ENCODE measurements around the gene SLC16A2.

GRCh38 chrX:74461384-74461783 lies 40.1 kb downstream of the SLC16A2 start:
- no peak for TF ChIP-seq LEF1 (IDR thresholded peaks at IDR 0.05; ENCODE audit: borderline replicate concordance)
- no peak for TF ChIP-seq ELF4 (IDR thresholded peaks at IDR 0.05)
- TF ChIP-seq, protein P1, sequence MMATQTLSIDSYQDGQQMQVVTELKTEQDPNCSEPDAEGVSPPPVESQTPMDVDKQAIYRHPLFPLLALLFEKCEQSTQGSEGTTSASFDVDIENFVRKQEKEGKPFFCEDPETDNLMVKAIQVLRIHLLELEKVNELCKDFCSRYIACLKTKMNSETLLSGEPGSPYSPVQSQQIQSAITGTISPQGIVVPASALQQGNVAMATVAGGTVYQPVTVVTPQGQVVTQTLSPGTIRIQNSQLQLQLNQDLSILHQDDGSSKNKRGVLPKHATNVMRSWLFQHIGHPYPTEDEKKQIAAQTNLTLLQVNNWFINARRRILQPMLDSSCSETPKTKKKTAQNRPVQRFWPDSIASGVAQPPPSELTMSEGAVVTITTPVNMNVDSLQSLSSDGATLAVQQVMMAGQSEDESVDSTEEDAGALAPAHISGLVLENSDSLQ (IDR thresholded peaks at IDR 0.05) = no peak
- TF ChIP-seq TARDBP (IDR thresholded peaks at IDR 0.05) = no peak
- no peak for TF ChIP-seq FOXM1 (IDR thresholded peaks at IDR 0.05; ENCODE audit: borderline replicate concordance)
- no peak for TF ChIP-seq FOXA1 (IDR thresholded peaks at IDR 0.05)
- no peak for TF ChIP-seq SP1 (IDR thresholded peaks at IDR 0.05)
- no peak for TF ChIP-seq ARNT (IDR thresholded peaks at IDR 0.05)
- TF ChIP-seq BHLHE40 (IDR thresholded peaks at IDR 0.05; ENCODE audit: borderline replicate concordance) = no peak
- TF ChIP-seq CTBP1 (IDR thresholded peaks at IDR 0.05; ENCODE audit: borderline replicate concordance) = no peak
- no peak for TF ChIP-seq NFRKB (IDR thresholded peaks at IDR 0.05)
- TF ChIP-seq SUZ12 (IDR thresholded peaks at IDR 0.05) = no peak
- TF ChIP-seq L3MBTL2 (conservative IDR thresholded peaks at IDR 0.05) = no peak

Measured in HEK293T (cell line).